HG02970 (cell line): ENCODE results near the gene DHRSX.
"Not testable (repeated sequence)": the region's sequence is repeated elsewhere in the genome, so short reads cannot be mapped to it uniquely, and the experiment has no call there.

Experiments used
- ATAC-seq: cut with Tn5 transposase; IDR thresholded peaks from one replicate; pipeline ENCODE4 v1.9.1; 2021; ENCODE audit warnings: mild to moderate bottlenecking, moderate library complexity, moderate number of reproducible peaks; ENCODE audit not compliant: unreplicated experiment, low FRiP score

The DHRSX gene

GRCh38 chrX:2430265-2430825 is 70.4 kb downstream of the DHRSX start:
- no peak for ATAC-seq

- no peak for ATAC-seq
Observed at GRCh38 chrX:2427737-2428136, 73.0 kb downstream of the DHRSX start.

- no peak for ATAC-seq
Observed at GRCh38 chrX:2427147-2427546, 73.6 kb downstream of the DHRSX start.

DNA sequence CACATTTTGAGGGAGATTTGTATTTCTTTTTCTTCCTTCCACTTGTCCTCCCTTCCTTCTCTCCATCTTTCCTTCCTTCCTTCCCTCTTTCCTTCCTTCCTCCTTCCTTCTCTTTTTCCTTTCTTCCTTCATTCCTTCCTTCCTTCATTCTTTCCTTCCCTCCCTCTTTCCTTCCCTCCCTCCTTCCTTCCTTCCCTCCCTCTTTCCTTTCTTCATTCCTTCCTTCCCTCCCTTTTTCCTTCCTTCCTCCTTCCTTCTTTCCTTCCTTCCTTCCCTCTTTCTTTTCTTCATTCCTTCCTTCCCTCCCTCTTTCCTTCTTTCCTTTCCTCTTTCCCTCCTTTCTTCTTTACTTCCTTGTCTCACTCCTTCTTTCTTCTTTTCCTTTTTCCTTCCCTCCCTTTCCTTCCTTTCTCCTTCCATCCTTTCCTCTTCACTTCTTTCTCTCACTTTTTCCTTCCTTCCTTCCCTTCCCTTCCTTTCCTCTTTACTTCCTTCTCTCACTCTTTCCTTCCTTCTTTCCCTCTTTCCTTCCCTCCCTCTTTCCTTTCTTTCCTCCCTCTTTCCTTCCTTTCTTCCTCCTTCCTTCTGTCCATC is 74.4 kb downstream of the DHRSX start:
- no peak for ATAC-seq

- no peak for ATAC-seq
Observed at GRCh38 chrX:2425286-2426071, 75.3 kb downstream of the DHRSX start.

DNA sequence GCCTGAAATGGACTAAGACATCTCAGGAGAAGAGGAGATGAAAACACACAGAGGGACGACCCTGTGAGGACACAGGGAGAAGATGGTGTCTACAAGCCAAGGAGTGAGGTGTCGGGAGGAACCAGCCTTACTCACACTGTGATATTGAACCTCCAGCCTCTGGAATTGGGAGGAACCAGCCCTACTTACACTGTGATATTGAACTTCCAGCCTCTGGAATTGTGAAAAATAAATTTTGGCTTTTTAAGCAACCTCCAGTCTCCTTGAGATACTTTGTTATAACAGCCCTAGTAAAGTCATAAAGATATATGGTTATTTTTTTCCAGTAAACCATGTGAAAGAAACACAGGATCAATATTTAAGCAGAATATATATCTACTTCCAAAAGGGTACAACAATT is 76.5 kb downstream of the DHRSX start:
- ATAC-seq: no peak

- no peak for ATAC-seq
Observed at GRCh38 chrX:2423899-2424298, 76.9 kb downstream of the DHRSX start.

GRCh38 chrX:2423282-2423681 is 77.5 kb downstream of the DHRSX start:
- ATAC-seq: no peak

GRCh38 chrX:2419418-2419817 is 81.4 kb downstream of the DHRSX start:
- ATAC-seq: not testable (repeated sequence)

- ATAC-seq: no peak
Observed at GRCh38 chrX:2418000-2418399, 82.8 kb downstream of the DHRSX start.

GRCh38 chrX:2416851-2417604 is 83.7 kb downstream of the DHRSX start:
- no peak for ATAC-seq

DNA sequence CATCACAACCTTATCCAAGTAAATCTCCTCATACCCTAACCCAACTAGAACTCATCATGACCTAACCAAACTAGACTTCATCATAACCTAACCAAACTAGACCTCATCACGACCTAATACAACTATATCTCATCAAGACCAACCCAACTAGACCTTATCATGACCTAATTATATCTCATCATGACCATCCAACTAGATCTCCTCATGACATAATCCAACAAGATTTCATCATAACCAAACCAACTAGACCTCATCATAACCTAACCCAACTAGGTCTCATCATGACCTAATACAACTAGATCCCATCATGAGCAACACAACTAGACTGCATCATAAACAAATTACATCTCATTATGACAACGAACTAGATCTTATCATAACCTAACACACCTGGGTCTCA is 86.4 kb downstream of the DHRSX start:
- ATAC-seq: no peak

- no peak for ATAC-seq
Observed at GRCh38 chrX:2413969-2414368, 86.8 kb downstream of the DHRSX start.

DNA sequence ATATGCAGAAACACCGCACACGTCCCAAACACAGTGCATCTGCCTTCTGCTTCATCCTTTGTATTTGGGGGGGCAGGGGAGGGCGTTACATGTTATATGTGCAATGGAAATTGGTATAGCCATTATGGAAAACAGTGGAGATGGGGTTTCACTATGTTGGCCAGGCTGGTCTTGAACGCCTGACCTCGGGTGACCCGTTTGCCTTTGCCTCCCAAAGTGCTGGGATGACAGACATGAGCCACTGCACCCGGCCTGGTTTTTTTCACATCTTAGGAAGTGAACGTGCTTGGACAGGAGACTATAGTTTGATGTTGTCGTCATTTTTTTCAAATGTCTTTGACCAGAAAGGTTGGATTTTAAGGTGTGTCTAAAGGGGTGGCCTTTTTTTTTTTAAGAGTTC is 88.6 kb downstream of the DHRSX start:
- ATAC-seq: no peak

DNA sequence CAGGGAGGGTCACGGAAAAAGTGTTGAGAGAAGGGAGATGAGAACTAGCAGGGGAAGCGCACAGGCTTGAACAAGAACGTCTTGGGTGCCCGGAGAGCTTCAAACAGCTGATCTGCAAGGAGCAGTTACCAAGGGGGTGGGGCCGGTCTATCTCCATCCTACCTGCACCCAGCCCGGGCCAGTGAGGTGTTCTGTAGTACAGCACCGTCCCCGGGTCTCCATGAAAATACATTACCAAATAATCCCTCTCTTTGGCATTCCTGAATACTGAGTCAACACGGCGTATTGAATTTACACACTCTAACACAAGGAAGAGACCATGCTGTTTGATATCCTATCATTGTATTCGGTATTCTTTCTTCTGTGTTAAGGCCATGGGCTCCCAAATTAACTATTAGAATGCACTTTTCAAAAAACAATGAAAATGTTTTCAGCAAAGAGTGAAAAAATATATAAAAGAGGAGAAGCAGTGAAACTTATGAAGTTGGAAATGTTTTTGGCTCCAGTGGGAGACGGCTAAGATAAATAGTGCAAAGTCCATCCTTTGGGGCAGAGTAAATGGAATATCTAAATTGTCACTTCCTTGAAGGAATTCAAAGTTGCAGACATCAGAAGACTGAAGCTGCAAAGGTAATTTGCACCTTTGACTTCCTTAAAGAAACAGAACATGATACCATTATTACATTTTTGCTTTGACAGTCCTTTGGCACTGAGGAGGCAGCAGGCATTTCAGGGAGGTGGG is 90.3 kb downstream of the DHRSX start:
- no peak for ATAC-seq

DNA sequence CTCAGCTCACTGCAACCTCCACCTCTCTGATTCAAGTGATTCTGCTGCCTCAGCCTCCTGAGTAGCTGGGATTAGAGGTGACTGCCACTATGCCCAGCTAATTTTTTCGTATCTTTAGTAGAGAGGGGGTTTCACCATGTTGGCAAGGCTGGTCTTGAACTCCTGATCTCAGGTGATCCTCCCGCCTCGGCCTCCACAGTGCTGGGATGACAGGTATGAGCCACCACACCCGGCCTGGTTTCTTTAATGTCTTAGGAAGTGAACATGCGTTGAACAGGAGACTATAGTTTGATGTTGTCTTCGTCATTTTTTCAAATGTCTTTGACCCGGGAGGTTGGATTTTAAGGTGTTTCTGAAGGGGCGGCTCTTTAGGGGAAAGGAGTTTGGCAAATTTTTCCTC is 91.0 kb downstream of the DHRSX start:
- no peak for ATAC-seq

GRCh38 chrX:2408856-2409255 is 91.9 kb downstream of the DHRSX start:
- no peak for ATAC-seq

DNA sequence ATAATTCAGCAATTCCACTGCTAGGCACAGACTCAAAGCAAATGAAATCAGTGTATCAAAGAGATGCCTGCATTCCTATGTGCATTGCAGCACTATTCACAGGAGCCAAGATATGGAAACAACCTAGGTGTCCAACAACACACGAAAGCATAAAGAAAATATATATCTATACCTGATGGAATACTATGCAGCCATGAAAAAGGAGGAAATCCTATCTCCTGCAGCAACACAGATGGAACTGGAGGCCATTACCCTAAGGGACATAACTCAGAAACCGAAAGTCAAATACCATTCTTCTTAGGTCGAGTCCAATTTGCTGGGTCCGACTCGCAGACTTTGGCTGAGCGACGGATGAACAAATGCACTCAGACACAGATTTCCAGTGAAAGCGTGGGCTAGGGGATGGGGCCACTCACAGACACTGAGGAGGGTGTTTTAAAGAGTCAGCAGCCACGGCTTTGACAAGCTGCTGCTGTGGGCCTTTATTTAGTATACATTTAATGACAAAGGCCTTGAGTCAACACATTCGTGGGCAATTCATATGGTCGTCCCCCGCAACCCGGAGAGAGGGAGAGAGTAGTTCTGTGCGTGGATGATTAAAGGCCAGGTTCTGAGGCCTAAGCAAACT is 93.8 kb downstream of the DHRSX start:
- no peak for ATAC-seq

DNA sequence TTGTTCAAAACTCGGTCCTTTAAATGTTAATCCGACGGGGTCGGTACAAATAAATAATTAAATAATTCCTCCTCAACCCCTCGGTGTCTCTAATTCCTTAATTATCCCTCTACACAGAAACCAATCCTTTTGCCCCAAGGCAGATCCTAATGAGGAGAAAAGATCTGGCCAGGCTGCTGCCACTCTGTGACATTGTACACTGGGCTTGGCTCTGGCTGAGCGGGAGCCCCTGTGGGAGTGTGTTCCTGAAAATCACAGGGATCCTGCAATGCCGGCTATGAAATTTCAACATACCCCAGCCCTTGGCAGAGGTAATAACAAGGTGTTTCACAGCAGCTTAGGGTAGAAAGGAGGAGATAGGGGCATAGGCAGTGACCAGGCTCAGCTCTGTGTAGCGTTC is 96.0 kb downstream of the DHRSX start:
- no peak for ATAC-seq

DNA sequence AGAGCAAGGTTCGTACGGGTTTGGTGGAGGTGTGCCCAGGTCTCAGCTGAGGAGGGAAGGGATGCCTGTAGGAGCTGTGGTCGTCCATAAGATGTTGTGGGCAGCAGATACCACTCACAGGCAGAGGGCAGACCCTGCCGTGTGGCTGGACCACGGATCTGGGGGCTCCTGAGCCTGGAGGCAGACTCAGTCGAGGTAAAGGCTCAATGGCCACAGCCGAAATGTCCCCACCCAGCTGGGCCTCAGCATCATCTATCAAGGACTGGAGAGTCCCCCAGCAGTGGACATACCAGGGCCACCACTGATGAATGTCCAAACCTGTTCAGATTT is 98.5 kb downstream of the DHRSX start:
- no peak for ATAC-seq
